ENCODE measurements around the gene AS3MT. TPM values are rescaled to one million over a fixed set of nuclear protein-coding genes. Genes with fewer than 3 reads are reported as not detected.
A peak's percentile ranks its signal among the peaks of the same experiment; 100 is the strongest.
"Not testable (repeated sequence)": the region's sequence is repeated elsewhere in the genome, so short reads cannot be mapped to it uniquely, and the experiment has no call there.

The AS3MT gene
- total and polyA plus RNA-seq, 9 donors, result 8.3 to 15.3 (median 11.9) TPM

DNA sequence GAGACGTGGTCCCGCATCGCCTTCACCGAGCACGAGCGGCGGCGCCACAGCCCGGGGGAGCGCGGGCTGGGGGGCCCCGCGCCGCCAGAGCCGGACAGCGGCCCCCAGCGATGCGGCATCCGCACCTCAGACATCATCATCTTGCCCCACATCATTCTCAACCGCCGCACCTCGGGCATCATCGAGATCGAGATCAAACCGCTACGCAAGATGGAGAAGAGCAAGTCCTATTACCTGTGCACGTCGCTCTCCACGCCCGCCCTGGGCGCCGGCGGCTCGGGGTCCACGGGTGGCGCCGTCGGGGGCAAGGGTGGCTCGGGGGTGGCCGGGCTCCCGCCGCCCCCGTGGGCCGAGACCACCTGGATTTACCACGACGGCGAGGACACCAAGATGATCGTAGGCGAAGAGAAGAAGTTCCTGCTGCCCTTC lies 49.6 kb downstream of the AS3MT start:
- DNase-seq, result peak; percentile 27
- WGBS (ENCODE audit: insufficient coverage), result 0% methylated on average over 49 of the region's 49 CpGs
- peaks cover 11% of the 10 kb centered on the region for H3K27me3 ChIP-seq (ENCODE audit: control insufficient read depth, insufficient read depth, low read length)
- no peaks in the 10 kb centered on the region for H3K9me3 ChIP-seq (replicated peaks; ENCODE audit: control insufficient read depth, low read depth, low read length)
- H3K4me1 ChIP-seq (ENCODE audit: control insufficient read depth, insufficient read depth, low read length), result peaks cover 22% of the 10 kb centered on the region
- no peaks in the 10 kb centered on the region for H3K36me3 ChIP-seq (ENCODE audit: control insufficient read depth, insufficient read depth, low read length)
- H3K27ac ChIP-seq (ENCODE audit: low read length), result no peak overlapping the region
- H3K4me3 ChIP-seq (ENCODE audit: low read length), result peak overlapping the region; percentile 97

DNA sequence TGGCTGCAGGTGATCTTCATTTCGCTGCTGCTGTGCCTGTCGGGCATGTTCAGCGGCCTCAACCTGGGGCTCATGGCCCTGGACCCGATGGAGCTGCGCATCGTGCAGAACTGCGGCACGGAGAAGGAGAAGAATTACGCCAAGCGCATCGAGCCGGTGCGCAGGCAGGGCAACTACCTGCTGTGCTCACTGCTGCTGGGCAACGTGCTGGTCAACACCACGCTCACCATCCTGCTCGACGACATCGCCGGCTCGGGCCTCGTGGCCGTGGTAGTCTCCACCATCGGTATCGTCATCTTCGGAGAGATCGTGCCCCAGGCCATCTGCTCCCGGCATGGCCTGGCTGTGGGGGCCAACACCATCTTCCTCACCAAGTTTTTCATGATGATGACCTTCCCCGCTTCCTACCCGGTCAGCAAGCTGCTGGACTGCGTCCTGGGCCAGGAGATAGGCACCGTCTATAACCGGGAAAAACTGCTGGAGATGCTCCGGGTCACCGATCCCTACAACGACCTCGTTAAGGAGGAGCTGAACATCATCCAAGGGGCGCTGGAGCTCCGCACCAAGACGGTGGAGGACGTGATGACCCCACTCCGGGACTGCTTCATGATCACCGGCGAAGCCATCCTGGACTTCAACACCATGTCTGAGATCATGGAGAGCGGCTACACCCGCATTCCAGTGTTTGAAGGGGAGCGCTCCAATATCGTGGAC lies 50.1 kb downstream of the AS3MT start:
- Histone ChIP-seq H3K4me3 (ENCODE audit: low read length) (peak overlapping the region; percentile 97), H3K4me1 (ENCODE audit: control insufficient read depth, insufficient read depth, low read length) (peaks cover 22% of the 10 kb centered on the region), H3K9me3 (replicated peaks; ENCODE audit: control insufficient read depth, low read depth, low read length) (no peaks in the 10 kb centered on the region), H3K27ac (ENCODE audit: low read length) (no peak overlapping the region), H3K36me3 (ENCODE audit: control insufficient read depth, insufficient read depth, low read length) (no peaks in the 10 kb centered on the region), H3K27me3 (ENCODE audit: control insufficient read depth, insufficient read depth, low read length) (peaks cover 11% of the 10 kb centered on the region)
- 8% methylated on average over 46 of the region's 47 CpGs for WGBS (ENCODE audit: insufficient coverage)
- peak; percentile 9 for DNase-seq

DNA sequence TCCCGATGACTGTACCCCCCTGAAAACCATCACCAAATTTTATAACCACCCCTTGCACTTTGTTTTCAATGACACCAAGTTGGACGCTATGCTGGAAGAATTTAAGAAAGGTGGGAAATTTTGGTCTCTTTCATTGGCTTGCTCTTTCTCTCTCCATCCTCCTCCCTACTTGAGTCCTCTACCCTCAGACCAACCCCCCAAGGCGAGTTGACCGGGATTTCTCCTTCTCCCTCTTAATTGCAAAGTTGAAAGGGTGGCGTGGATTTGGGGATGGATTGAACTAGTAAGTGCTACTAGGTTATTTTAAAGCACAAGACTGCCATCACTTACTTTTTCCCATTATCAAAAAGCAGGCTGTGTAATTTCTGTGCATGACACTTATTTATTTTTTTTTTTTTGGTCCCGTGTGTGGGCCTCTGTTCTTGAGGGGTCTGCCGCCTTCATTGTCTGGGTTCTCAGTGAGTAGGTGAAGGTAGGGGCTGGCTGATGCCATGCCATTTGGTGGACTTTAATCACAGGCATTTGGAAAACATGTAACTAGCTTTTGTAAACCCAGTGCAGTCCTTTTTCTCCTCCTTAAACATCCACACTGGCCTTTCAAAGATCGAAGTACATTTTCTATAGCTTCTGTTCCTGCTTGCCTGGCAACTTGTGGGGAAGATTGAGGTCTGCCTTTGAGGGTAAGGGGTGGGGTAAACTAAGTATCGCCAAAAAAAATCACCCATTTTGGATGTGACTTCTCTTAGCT lies 50.9 kb downstream of the AS3MT start:
- no peak overlapping the region for H3K4me3 ChIP-seq (ENCODE audit: low read length)
- no peak for DNase-seq
- no peaks in the 10 kb centered on the region for H3K9me3 ChIP-seq (replicated peaks; ENCODE audit: control insufficient read depth, low read depth, low read length)
- no peak overlapping the region for H3K27ac ChIP-seq (ENCODE audit: low read length)
- H3K27me3 ChIP-seq (ENCODE audit: control insufficient read depth, insufficient read depth, low read length), result peaks cover 11% of the 10 kb centered on the region
- H3K4me1 ChIP-seq (ENCODE audit: control insufficient read depth, insufficient read depth, low read length), result peaks cover 22% of the 10 kb centered on the region
- 57% methylated on average over 1 of the region's 9 CpGs for WGBS (ENCODE audit: insufficient coverage)
- H3K36me3 ChIP-seq (ENCODE audit: control insufficient read depth, insufficient read depth, low read length), result no peaks in the 10 kb centered on the region

DNA sequence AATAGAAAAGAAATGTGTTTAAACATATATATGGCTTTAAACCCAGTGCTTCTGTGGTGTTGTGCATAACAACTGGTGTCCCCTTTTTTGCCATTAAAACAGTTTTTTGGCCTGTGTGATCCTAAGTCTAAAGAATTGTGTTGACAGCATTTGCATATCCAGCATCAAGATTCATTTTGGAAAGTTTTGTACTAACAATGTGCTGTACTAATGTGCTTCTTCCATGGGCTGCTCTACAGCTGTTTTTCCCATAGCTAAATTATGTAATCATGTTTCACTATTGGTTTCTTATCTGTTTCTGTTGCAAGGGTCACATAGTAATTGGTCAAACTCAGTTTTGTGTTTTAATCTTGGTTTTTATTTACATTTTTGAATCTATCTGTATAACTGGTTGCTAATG lies 54.3 kb downstream of the AS3MT start:
- Histone ChIP-seq H3K36me3 (ENCODE audit: control insufficient read depth, insufficient read depth, low read length) (peaks cover 4% of the 10 kb centered on the region), H3K4me1 (ENCODE audit: control insufficient read depth, insufficient read depth, low read length) (peaks cover 13% of the 10 kb centered on the region), H3K27ac (ENCODE audit: low read length) (no peak overlapping the region), H3K27me3 (ENCODE audit: control insufficient read depth, insufficient read depth, low read length) (peaks cover 9% of the 10 kb centered on the region), H3K4me3 (ENCODE audit: low read length) (no peak overlapping the region), H3K9me3 (replicated peaks; ENCODE audit: control insufficient read depth, low read depth, low read length) (no peaks in the 10 kb centered on the region)
- no peak for DNase-seq

DNA sequence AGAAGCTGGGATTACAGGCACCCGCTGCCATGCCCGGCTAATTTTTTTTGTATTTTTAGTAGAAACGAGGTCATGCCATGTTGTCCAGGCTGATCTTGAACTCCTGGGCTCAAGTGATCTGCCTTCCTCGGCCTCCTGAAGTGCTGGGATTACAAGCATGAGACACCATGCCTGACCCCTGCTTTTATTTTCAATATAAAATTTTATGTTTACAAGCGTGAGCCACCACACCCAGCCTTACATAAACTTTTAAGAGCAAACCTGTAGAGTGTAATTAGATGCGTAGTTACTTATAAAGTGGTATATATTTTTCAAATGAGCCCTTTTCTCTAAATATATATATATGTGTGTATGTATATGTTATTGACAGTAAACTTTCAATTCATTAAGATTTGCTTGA lies 57.6 kb downstream of the AS3MT start:
- no peaks in the 10 kb centered on the region for H3K4me1 ChIP-seq (ENCODE audit: control insufficient read depth, insufficient read depth, low read length)
- no CpG with 5 or more reads among the region's 6 CpGs for WGBS (ENCODE audit: insufficient coverage)
- H3K36me3 ChIP-seq (ENCODE audit: control insufficient read depth, insufficient read depth, low read length), result peaks cover 4% of the 10 kb centered on the region

DNA sequence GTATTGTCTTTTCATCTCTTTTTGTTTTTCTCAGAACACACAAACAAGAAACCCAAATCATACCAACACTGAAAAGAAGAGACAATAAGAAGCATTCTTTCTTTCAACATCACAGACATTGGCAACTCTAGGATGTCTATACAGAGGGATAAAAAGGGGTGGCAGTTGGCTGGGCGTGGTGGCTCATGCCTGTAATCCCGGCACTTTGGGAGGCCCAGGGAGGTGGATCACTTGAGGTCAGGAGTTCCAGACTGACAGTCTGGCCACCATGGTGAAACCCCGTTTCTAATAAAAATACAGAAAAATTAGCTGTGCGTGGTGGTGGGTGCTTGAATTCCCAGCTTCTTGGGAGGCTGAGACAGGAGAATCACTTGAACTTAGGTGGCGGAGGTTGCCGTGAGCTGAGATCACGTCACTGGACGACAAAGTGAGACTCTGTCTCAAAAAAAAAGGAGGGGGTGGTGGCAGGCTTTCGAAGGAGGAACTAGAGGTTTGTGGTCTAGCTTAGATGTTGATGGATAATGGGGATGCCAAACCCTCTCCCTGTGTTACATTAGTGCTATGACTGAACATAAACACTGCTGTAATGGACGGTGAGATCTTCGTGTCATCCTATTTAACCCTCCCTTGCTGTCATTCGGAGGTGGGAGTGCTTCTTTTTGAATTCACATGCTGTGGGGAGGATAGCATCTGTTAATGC lies 58.2 kb downstream of the AS3MT start:
- no peak for DNase-seq
- Histone ChIP-seq H3K27ac (ENCODE audit: low read length) (no peak overlapping the region), H3K4me1 (ENCODE audit: control insufficient read depth, insufficient read depth, low read length) (no peaks in the 10 kb centered on the region), H3K9me3 (replicated peaks; ENCODE audit: control insufficient read depth, low read depth, low read length) (no peaks in the 10 kb centered on the region), H3K36me3 (ENCODE audit: control insufficient read depth, insufficient read depth, low read length) (peaks cover 4% of the 10 kb centered on the region), H3K27me3 (ENCODE audit: control insufficient read depth, insufficient read depth, low read length) (no peaks in the 10 kb centered on the region), H3K4me3 (ENCODE audit: low read length) (no peak overlapping the region)
- 74% methylated on average over 7 of the region's 12 CpGs for WGBS (ENCODE audit: insufficient coverage)

More for the DNA sequence above, 57.6 kb downstream of the AS3MT start:
- no peak for DNase-seq
- Histone ChIP-seq H3K4me3 (ENCODE audit: low read length) (no peak overlapping the region), H3K27me3 (ENCODE audit: control insufficient read depth, insufficient read depth, low read length) (no peaks in the 10 kb centered on the region), H3K9me3 (replicated peaks; ENCODE audit: control insufficient read depth, low read depth, low read length) (no peaks in the 10 kb centered on the region), H3K27ac (ENCODE audit: low read length) (no peak overlapping the region)

DNA sequence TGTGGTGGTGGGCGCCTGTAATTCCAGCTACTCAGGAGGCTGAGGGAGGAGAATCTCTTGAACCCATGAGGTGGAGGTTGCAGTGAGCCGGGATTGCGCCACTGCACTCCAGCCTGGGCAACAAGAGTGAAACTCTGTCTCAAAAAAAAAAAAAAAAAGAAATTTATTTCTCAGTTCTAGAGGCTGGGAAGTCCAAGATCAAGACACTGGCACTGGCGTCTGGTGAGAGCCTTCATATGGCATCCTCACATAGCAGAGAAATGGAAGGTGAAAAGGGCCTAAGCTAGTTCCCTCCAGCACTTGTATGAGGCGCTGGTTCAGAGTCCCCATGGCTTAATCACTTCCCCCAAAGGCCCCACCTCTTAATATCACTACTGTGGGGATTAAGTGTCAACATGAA lies 59.2 kb downstream of the AS3MT start:
- not testable (repeated sequence) for DNase-seq; H3K36me3 ChIP-seq (ENCODE audit: control insufficient read depth, insufficient read depth, low read length); H3K9me3 ChIP-seq (replicated peaks; ENCODE audit: control insufficient read depth, low read depth, low read length); H3K27me3 ChIP-seq (ENCODE audit: control insufficient read depth, insufficient read depth, low read length); H3K4me1 ChIP-seq (ENCODE audit: control insufficient read depth, insufficient read depth, low read length); H3K27ac ChIP-seq (ENCODE audit: low read length); H3K4me3 ChIP-seq (ENCODE audit: low read length)
- WGBS (ENCODE audit: insufficient coverage), result no CpG with 5 or more reads among the region's 5 CpGs

DNA sequence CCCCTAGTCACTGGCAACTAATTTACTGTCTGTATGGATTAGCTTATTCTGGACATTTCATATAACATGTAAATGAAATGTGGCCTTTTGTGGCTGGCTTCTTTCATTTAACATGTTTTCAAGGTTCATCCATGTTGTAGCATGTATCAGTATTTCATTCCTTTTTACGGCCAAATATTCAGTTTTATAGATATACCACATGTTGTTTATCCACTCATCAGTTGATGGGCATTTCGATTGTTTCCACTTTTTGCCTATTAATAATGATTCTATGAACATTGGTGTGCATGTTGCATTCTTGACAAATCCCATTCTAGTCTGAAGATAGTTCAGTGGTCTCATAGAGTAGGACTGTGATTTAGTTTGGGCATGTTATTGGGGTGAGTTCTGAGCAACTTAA lies 61.5 kb downstream of the AS3MT start:
- Histone ChIP-seq H3K4me1 (ENCODE audit: control insufficient read depth, insufficient read depth, low read length) (no peaks in the 10 kb centered on the region), H3K4me3 (ENCODE audit: low read length) (no peak overlapping the region), H3K9me3 (replicated peaks; ENCODE audit: control insufficient read depth, low read depth, low read length) (no peaks in the 10 kb centered on the region), H3K27ac (ENCODE audit: low read length) (no peak overlapping the region), H3K27me3 (ENCODE audit: control insufficient read depth, insufficient read depth, low read length) (no peaks in the 10 kb centered on the region), H3K36me3 (ENCODE audit: control insufficient read depth, insufficient read depth, low read length) (peaks cover 4% of the 10 kb centered on the region)
- no CpG with 5 or more reads among the region's 2 CpGs for WGBS (ENCODE audit: insufficient coverage)
- no peak for DNase-seq

DNA sequence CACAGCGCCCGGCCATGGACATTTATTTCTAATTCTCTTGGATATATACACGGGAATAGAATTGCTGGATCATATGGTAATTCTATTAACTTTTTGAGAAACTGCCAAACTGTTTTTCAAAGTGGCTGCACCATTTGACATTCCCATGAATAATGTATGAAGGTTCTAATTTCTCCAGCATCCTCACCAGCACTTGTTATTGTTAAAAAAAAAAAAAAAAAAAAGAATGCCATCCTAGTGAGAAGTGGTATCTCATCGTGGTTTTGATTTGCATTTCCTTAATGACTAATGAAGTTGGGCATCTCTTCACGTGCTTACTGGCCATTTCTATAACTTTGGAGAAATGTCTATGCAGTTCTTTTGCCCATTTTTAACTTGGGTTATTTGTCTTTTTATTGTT lies 62.4 kb downstream of the AS3MT start:
- no peak overlapping the region for H3K4me3 ChIP-seq (ENCODE audit: low read length)
- H3K4me1 ChIP-seq (ENCODE audit: control insufficient read depth, insufficient read depth, low read length), result no peaks in the 10 kb centered on the region
- no peaks in the 10 kb centered on the region for H3K9me3 ChIP-seq (replicated peaks; ENCODE audit: control insufficient read depth, low read depth, low read length)
- no peak overlapping the region for H3K27ac ChIP-seq (ENCODE audit: low read length)
- peaks cover 4% of the 10 kb centered on the region for H3K36me3 ChIP-seq (ENCODE audit: control insufficient read depth, insufficient read depth, low read length)
- H3K27me3 ChIP-seq (ENCODE audit: control insufficient read depth, insufficient read depth, low read length), result no peaks in the 10 kb centered on the region
- 100% methylated on average over 1 of the region's 5 CpGs for WGBS (ENCODE audit: insufficient coverage)
- DNase-seq, result no peak

DNA sequence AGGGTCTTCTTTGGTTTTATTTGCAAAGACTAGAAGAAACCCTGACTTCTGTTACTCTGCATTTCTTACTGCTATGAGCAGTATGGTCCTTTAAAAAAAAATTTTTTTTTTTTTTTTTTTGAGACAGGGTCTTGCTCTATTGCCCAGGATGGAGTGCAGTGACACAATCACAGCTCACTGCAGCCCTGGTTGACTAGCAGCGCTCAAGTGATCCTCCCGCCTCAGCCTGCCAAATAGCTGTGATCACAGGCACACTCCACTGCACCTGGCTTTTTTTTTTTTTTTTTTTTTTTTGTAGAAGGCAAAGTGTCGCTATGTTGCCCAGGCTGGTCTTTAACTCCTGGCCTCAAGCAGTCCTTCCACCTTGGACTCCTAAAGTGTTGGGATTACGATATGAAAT lies 66.2 kb downstream of the AS3MT start:
- no peak overlapping the region for H3K4me3 ChIP-seq (ENCODE audit: low read length)
- no peak overlapping the region for H3K27ac ChIP-seq (ENCODE audit: low read length)
- no peaks in the 10 kb centered on the region for H3K27me3 ChIP-seq (ENCODE audit: control insufficient read depth, insufficient read depth, low read length)
- H3K36me3 ChIP-seq (ENCODE audit: control insufficient read depth, insufficient read depth, low read length), result no peaks in the 10 kb centered on the region
- H3K4me1 ChIP-seq (ENCODE audit: control insufficient read depth, insufficient read depth, low read length), result no peaks in the 10 kb centered on the region
- whole genome bisulfite sequencing (ENCODE audit: insufficient coverage), result 94% methylated on average over 2 of the region's 4 CpGs
- H3K9me3 ChIP-seq (replicated peaks; ENCODE audit: control insufficient read depth, low read depth, low read length), result no peaks in the 10 kb centered on the region
- DNase-seq, result no peak

All from muscle of leg (tissue), 11 donors.